BE2C (cell line): Measurements from ENCODE around the gene ATP11A.

Experiments used
- DNase-seq: peaks from one replicate; pipeline ENCODE4 v3.0.0-alpha.2; 2020
- H3K27me3 ChIP-seq: fragments of 250-450 bp; sonication (Bioruptor Pico); 2 replicates; pipeline ENCODE4 v1.5.1; 2020; ENCODE audit warnings: mild to moderate bottlenecking
- H3K36me3 ChIP-seq: fragments of 250-450 bp; sonication (Bioruptor Pico); 2 replicates; pipeline ENCODE4 v1.5.1; 2020; ENCODE audit warnings: mild to moderate bottlenecking
- H3K4me1 ChIP-seq: fragments of 250-450 bp; sonication (Bioruptor Pico); 2 replicates; pipeline ENCODE4 v1.5.1; 2020
- H3K4me3 ChIP-seq: 2 replicates; pipeline ENCODE4 v1.5.1; 2011; ENCODE audit warnings: low read depth, low read length
- H3K9me3 ChIP-seq: fragments of 250-450 bp; sonication (Bioruptor Pico); 2 replicates; pipeline ENCODE4 v1.5.1; 2020
- CTCF ChIP-seq: IDR thresholded peaks from 2 replicates; pipeline ENCODE4 v1.5.1; 2012; ENCODE audit warnings: mild to moderate bottlenecking, low read depth, low read length

Gene ATP11A

GRCh38 chr13:112898621-112899280 lies 208.9 kb downstream of the ATP11A start:
- no peak for DNase-seq
- H3K4me1 ChIP-seq = peaks cover 3% of the 10 kb centered on the region
- no peak overlapping the region for H3K4me3 ChIP-seq
- TF ChIP-seq CTCF = no peak
- H3K27me3 ChIP-seq = no peaks in the 10 kb centered on the region
- no peaks in the 10 kb centered on the region for H3K9me3 ChIP-seq
- H3K36me3 ChIP-seq = no peaks in the 10 kb centered on the region

GRCh38 chr13:112899281-112900225 lies 209.7 kb downstream of the ATP11A start:
- no peak for DNase-seq
- H3K27me3 ChIP-seq = no peaks in the 10 kb centered on the region
- no peak overlapping the region for H3K4me3 ChIP-seq
- no peaks in the 10 kb centered on the region for H3K9me3 ChIP-seq
- no peaks in the 10 kb centered on the region for H3K36me3 ChIP-seq
- no peak for TF ChIP-seq CTCF
- 0 out of 2 replicates have a peak, but pooled peaks cover 3% of the 10 kb centered on the region for H3K4me1 ChIP-seq

GRCh38 chr13:112900226-112900600 lies 210.4 kb downstream of the ATP11A start:
- Histone ChIP-seq H3K9me3 (no peaks in the 10 kb centered on the region), H3K4me1 (0 out of 2 replicates have a peak, but pooled peaks cover 3% of the 10 kb centered on the region), H3K36me3 (no peaks in the 10 kb centered on the region), H3K27me3 (no peaks in the 10 kb centered on the region), H3K4me3 (no peak overlapping the region)
- no peak for DNase-seq
- no peak for TF ChIP-seq CTCF

- no peak for TF ChIP-seq CTCF
- Histone ChIP-seq H3K36me3 (no peaks in the 10 kb centered on the region), H3K4me3 (no peak overlapping the region), H3K4me1 (0 out of 2 replicates have a peak, but pooled peaks cover 3% of the 10 kb centered on the region), H3K9me3 (no peaks in the 10 kb centered on the region), H3K27me3 (no peaks in the 10 kb centered on the region)
- DNase-seq = no peak
Observed at GRCh38 chr13:112900691-112901091, 210.9 kb downstream of the ATP11A start.

GRCh38 chr13:112902101-112902651 lies 212.3 kb downstream of the ATP11A start:
- Histone ChIP-seq H3K4me1 (0 out of 2 replicates have a peak, but pooled peaks cover 3% of the 10 kb centered on the region), H3K9me3 (no peaks in the 10 kb centered on the region), H3K4me3 (no peak overlapping the region), H3K36me3 (no peaks in the 10 kb centered on the region), H3K27me3 (no peaks in the 10 kb centered on the region)
- TF ChIP-seq CTCF = no peak
- DNase-seq = no peak
